DOHH2 (cell line): ENCODE measurements around the gene VASH2.

ENCODE experiments used
- H3F3A ChIP-seq: fragments of 200-600 bp; sonication (generic), shearing (Covaris generic); 2 replicates; pipeline ENCODE4 v1.6.0; 2016; ENCODE audit warnings: antibody characterized with exemption, mild to moderate bottlenecking; ENCODE audit not compliant: control insufficient read depth, insufficient read depth
- H3K27ac ChIP-seq: fragments of 200-600 bp; sonication (generic); 2 replicates; pipeline ENCODE4 v1.5.1; 2014; ENCODE audit warnings: low read depth, mild to moderate bottlenecking, low read length, moderate library complexity
- H3K27me3 ChIP-seq: fragments of 200-600 bp; sonication (generic); 2 replicates; pipeline ENCODE4 v1.6.1; 2014; ENCODE audit warnings: mild to moderate bottlenecking, low read length, mixed read lengths; ENCODE audit not compliant: control insufficient read depth
- H3K36me3 ChIP-seq: fragments of 200-600 bp; sonication (generic); 2 replicates; pipeline ENCODE4 v1.6.1; 2014; ENCODE audit warnings: mild to moderate bottlenecking, low read length, moderate library complexity, mixed read lengths; ENCODE audit not compliant: control insufficient read depth
- H3K4me1 ChIP-seq: fragments of 200-600 bp; sonication (generic); 2 replicates; pipeline ENCODE4 v1.6.1; 2014; ENCODE audit warnings: mild to moderate bottlenecking, low read length, mixed read lengths; ENCODE audit not compliant: control insufficient read depth
- H3K4me2 ChIP-seq: fragments of 200-600 bp; sonication (generic); 2 replicates; pipeline ENCODE4 v1.6.0; 2014; ENCODE audit warnings: mild to moderate bottlenecking, low read length, moderate library complexity
- H3K4me3 ChIP-seq: fragments of 200-600 bp; sonication (generic); 2 replicates; pipeline ENCODE4 v1.5.1; 2014; ENCODE audit warnings: mild to moderate bottlenecking, low read length, mixed read lengths
- H3K79me2 ChIP-seq: fragments of 200-600 bp; sonication (generic); 2 replicates; pipeline ENCODE4 v1.6.1; 2014; ENCODE audit warnings: mild to moderate bottlenecking, low read length, mixed read lengths; ENCODE audit not compliant: control insufficient read depth
- H3K9me2 ChIP-seq: fragments of 200-600 bp; sonication (generic); replicated peaks from 2 replicates; pipeline ENCODE4 v1.6.1; 2014; ENCODE audit warnings: mild to moderate bottlenecking, low read length, mixed read lengths; ENCODE audit not compliant: control insufficient read depth
- H3K9me3 ChIP-seq: fragments of 200-600 bp; sonication (generic); 2 replicates; pipeline ENCODE4 v1.6.1; 2014; ENCODE audit warnings: antibody characterized with exemption, low read length, mixed read lengths; ENCODE audit not compliant: control insufficient read depth, insufficient read depth
- H4K20me1 ChIP-seq: fragments of 200-600 bp; sonication (generic); 2 replicates; pipeline ENCODE4 v1.6.0; 2014; ENCODE audit warnings: low read depth, mild to moderate bottlenecking, antibody characterized with exemption, low read length, moderate library complexity; ENCODE audit not compliant: control insufficient read depth, insufficient read depth
- EZH2phosphoT487 ChIP-seq: fragments of 200-600 bp; sonication (generic); IDR thresholded peaks from 2 replicates; pipeline ENCODE4 v1.6.1; 2017; ENCODE audit warnings: borderline replicate concordance, mild to moderate bottlenecking, antibody characterized with exemption, low read length, moderate library complexity, mixed read lengths
- TF ChIP-seq, protein P1 (sequence below): fragments of 200-600 bp; sonication (generic); IDR thresholded peaks from one replicate; pipeline ENCODE4 v1.5.1; 2014; ENCODE audit warnings: antibody characterized with exemption, mild to moderate bottlenecking, low read depth, low read length; ENCODE audit not compliant: poor library complexity, severe bottlenecking

The VASH2 gene

DNA sequence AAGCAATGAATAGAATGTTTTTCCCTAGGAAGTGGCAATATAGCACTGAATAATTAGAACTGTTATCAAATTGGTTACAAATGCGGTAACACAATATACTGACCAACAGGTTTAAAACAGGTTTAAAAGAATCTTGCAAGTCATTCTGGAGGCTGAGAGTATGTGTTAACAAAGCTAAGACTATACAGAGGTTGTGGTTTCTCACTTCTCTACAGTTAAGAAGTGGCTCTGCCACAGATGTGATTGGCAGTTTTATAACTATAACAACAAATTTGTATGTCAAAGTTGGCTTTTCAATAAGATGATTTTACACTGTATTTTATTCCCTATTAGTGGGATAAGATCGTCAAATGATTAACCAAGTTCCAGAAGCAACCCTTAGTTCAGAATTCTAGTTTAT lies 58.2 kb downstream of the VASH2 start:
- no peaks in the 10 kb centered on the region for H4K20me1 ChIP-seq
- no peaks in the 10 kb centered on the region for H3K9me2 ChIP-seq
- 0 out of 2 replicates have a peak, but pooled peaks cover 3% of the 10 kb centered on the region for H3F3A ChIP-seq
- H3K4me1 ChIP-seq: peaks cover 6% of the 10 kb centered on the region
- TF ChIP-seq EZH2phosphoT487: no peak
- TF ChIP-seq, protein P1, sequence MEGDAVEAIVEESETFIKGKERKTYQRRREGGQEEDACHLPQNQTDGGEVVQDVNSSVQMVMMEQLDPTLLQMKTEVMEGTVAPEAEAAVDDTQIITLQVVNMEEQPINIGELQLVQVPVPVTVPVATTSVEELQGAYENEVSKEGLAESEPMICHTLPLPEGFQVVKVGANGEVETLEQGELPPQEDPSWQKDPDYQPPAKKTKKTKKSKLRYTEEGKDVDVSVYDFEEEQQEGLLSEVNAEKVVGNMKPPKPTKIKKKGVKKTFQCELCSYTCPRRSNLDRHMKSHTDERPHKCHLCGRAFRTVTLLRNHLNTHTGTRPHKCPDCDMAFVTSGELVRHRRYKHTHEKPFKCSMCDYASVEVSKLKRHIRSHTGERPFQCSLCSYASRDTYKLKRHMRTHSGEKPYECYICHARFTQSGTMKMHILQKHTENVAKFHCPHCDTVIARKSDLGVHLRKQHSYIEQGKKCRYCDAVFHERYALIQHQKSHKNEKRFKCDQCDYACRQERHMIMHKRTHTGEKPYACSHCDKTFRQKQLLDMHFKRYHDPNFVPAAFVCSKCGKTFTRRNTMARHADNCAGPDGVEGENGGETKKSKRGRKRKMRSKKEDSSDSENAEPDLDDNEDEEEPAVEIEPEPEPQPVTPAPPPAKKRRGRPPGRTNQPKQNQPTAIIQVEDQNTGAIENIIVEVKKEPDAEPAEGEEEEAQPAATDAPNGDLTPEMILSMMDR: no peak
- no peak overlapping the region for H3K4me3 ChIP-seq
- peaks cover 39% of the 10 kb centered on the region for H3K79me2 ChIP-seq
- H3K4me2 ChIP-seq: no peak overlapping the region
- H3K9me3 ChIP-seq: no peaks in the 10 kb centered on the region
- no peak overlapping the region for H3K27ac ChIP-seq
- no peaks in the 10 kb centered on the region for H3K27me3 ChIP-seq
- peaks cover 77% of the 10 kb centered on the region for H3K36me3 ChIP-seq

DNA sequence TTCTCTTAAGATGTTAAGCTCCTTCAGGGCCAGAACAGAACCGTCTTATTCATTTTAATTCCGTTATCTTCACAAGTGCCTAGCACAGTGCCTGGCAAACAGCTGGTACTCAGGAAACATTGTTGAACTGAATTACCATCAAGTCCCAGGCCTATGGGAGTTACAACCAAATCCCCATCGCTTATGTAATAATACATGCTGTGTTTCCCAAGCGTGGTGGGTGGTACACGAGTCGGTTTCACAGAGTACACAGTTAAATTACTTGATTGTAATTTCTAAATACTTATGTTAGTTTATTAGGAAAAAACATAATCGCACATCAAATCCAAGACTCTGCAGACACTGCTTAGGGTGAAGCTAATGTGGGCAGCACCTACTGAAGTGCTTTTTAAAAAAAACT lies 64.3 kb downstream of the VASH2 start:
- 0 out of 2 replicates have a peak, but pooled peaks cover 3% of the 10 kb centered on the region for H4K20me1 ChIP-seq
- peak overlapping the region; percentile 67 for H3K27ac ChIP-seq
- H3K4me2 ChIP-seq: peak overlapping the region; percentile 90
- H3K27me3 ChIP-seq: no peaks in the 10 kb centered on the region
- H3K79me2 ChIP-seq: peaks cover 52% of the 10 kb centered on the region
- no peaks in the 10 kb centered on the region for H3F3A ChIP-seq
- peak overlapping the region; percentile 81 for H3K4me3 ChIP-seq
- no peaks in the 10 kb centered on the region for H3K9me3 ChIP-seq
- H3K36me3 ChIP-seq: peaks cover 40% of the 10 kb centered on the region
- H3K4me1 ChIP-seq: peaks cover 16% of the 10 kb centered on the region
- H3K9me2 ChIP-seq: no peaks in the 10 kb centered on the region
- TF ChIP-seq, protein P1: no peak
- TF ChIP-seq EZH2phosphoT487: no peak

DNA sequence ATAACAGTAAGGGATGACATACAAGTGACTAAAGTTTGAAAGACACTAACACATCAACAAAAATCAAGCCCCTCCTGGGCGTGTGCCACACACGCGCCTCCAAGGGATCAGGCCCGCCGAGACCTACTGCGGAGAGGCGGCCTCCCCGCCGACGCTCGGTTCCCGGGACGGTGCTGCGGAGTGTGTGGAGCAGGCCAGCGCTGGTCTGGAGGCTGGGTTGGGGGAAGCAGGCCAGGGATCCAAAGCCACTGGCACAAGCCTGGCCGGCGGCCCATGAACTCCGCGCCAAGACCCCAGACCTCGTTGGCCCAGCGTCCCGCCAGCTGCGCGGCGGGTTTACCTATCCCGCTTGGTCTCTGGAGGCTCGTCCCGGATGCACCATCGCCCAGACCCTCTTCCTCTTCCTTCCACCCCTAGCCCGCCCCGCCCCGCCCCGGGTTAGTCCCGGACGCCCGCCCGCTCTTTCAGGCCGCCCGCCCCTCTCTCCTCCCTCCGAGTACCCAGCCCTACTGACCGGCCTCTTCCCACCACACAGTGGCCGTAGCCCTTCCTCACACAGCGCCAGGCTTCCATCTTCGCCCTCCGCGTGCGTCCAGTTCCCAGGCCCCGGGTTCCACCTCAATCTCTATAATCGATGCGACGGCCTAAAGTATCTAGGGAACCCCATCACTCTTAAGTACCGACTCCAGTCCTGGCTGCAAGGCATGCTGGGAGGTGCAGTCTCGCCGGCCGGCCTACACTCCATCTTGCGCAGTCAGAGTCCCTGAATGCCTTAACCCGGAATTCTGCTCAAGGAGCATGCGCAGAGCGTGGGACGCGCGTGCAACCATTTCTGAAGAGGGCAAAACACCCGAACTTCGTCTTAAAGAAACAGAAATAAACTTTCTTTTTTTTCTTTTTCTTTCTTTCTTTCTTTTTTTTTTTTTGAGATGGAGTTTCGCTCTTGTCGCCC lies 65.0 kb downstream of the VASH2 start, which contains the start of gene ANGEL2:
TSS of gene ANGEL2 (minus strand) at position 769 of the 952 bp plus-strand sequence. CDS start at position 573, 196 bp downstream.
- Histone ChIP-seq H3K4me3 (peak within 1 kb of the TSS; percentile 81), H3K4me2 (peak within 1 kb of the TSS; percentile 90), H3K9me3 (no peaks in the 10 kb centered on the region), H4K20me1 (0 out of 2 replicates have a peak, but pooled peaks cover 3% of the 10 kb centered on the region), H3K27ac (peak within 1 kb of the TSS; percentile 67), H3K79me2 (peaks cover 49% of the 10 kb centered on the region), H3K9me2 (no peaks in the 10 kb centered on the region), H3K27me3 (no peaks in the 10 kb centered on the region), H3K4me1 (peaks cover 16% of the 10 kb centered on the region), H3K36me3 (peaks cover 40% of the 10 kb centered on the region), H3F3A (no peaks in the 10 kb centered on the region)
- no peak for TF ChIP-seq EZH2phosphoT487
